GM13977 (cell line): ENCODE measurements around the gene IRAK3.

Experiments
- DNase-seq: peaks from one replicate; pipeline ENCODE4 v3.0.0; 2012; ENCODE audit warnings: low spot score
- CTCF ChIP-seq: IDR thresholded peaks from 2 replicates; pipeline ENCODE4 v1.5.1; 2012; ENCODE audit warnings: mild to moderate bottlenecking, control low read depth; ENCODE audit not compliant: insufficient read depth; ENCODE audit errors: extremely low read depth, missing control alignments
- in situ Hi-C: fragments of 300-500 bp; cut with MboI; formaldehyde crosslinking; loops from one replicate; pipeline ENCODE4 v1.12.0; 2022; ENCODE audit warnings: low sequenced_read_pairs, low pct_unique_long_range_greater_than_20kb, mixed read lengths, inconsistent platforms; ENCODE audit not compliant: unreplicated experiment

The IRAK3 gene

GRCh38 chr12:66160704-66161103 is 28.3 kb upstream of the IRAK3 start:
- in situ Hi-C loops, result no loop called here
- TF ChIP-seq CTCF, result no peak

GRCh38 chr12:66162701-66163100 is 26.3 kb upstream of the IRAK3 start:
- no peak for TF ChIP-seq CTCF
- in situ Hi-C loops, result no loop called here
- DNase-seq, result no peak

More at GRCh38 chr12:66160704-66161103, 28.3 kb upstream of the IRAK3 start:
- DNase-seq, result no peak

GRCh38 chr12:66163289-66163688 is 25.7 kb upstream of the IRAK3 start:
- no peak for DNase-seq
- no peak for TF ChIP-seq CTCF
- in situ Hi-C loops, result no loop called here

GRCh38 chr12:66164349-66164821 is 24.6 kb upstream of the IRAK3 start:
- no peak for TF ChIP-seq CTCF
- in situ Hi-C loops, result no loop called here
- no peak for DNase-seq

GRCh38 chr12:66165141-66165540 is 23.9 kb upstream of the IRAK3 start:
- no peak for TF ChIP-seq CTCF
- DNase-seq, result no peak
- in situ Hi-C loops, result no loop called here

GRCh38 chr12:66166561-66166960 is 22.5 kb upstream of the IRAK3 start:
- in situ Hi-C loops, result no loop called here
- no peak for TF ChIP-seq CTCF
- DNase-seq, result no peak

- in situ Hi-C loops, result no loop called here
- DNase-seq, result no peak
- TF ChIP-seq CTCF, result no peak
Observed at GRCh38 chr12:66168410-66168809, 20.6 kb upstream of the IRAK3 start.
